Activated T-cell treated with anti-CD3 and anti-CD28 coated beads, Interleukin-2, amount 50 U/mL, for 72 hours (primary cell): Measurements from ENCODE around the gene KSR1. TPM values are rescaled to one million over a fixed set of nuclear protein-coding genes. Genes with fewer than 3 reads are reported as not detected.
A peak's percentile ranks its signal among the peaks of the same experiment; 100 is the strongest.
"Not testable (repeated sequence)": the region's sequence is repeated elsewhere in the genome, so short reads cannot be mapped to it uniquely, and the experiment has no call there.

Experiments used
- ATAC-seq, 2 donors: fragments of 150-1000 bp; cut with Tn5 transposase; replicated peaks in 1 of 2; 2 replicates each; pipeline ENCODE4 v1.10.0; 2021; ENCODE audit warnings: moderate library complexity in 2 of 2, mild to moderate bottlenecking in 1 of 2
- DNase-seq, 2 donors: peaks; one replicate each; pipeline ENCODE4 v3.0.0; 2021 to 2022; ENCODE audit warnings: mixed read lengths in 1 of 2
- H3K27ac Mint-ChIP-seq: one replicate; pipeline ENCODE4 v1.8.0; 2022; ENCODE audit warnings: mild to moderate bottlenecking, moderate library complexity, mixed read lengths
- H3K27me3 Mint-ChIP-seq: one replicate; pipeline ENCODE4 v1.8.0; 2022; ENCODE audit warnings: low read depth, mixed read lengths
- H3K36me3 Mint-ChIP-seq, 2 donors: one replicate each; pipeline ENCODE4 v1.8.0; 2022; ENCODE audit warnings: mixed read lengths in 2 of 2, mild to moderate bottlenecking in 1 of 2; ENCODE audit not compliant: insufficient read depth in 2 of 2
- H3K4me1 Mint-ChIP-seq: one replicate; pipeline ENCODE4 v1.8.0; 2022; ENCODE audit warnings: low read depth, mixed read lengths
- H3K4me3 Mint-ChIP-seq, 2 donors: one replicate each; pipeline ENCODE4 v1.8.0; 2022; ENCODE audit warnings: mild to moderate bottlenecking in 2 of 2, mixed read lengths in 2 of 2, moderate library complexity in 2 of 2
- H3K9me3 Mint-ChIP-seq, 2 donors: one replicate each; pipeline ENCODE4 v1.8.0; 2022; ENCODE audit warnings: mixed read lengths in 2 of 2
- total RNA-seq, 2 donors: library from RNA; stranded (reverse); gene quantifications; one replicate each; pipeline ENCODE4 v1.2.3, GENCODE V29; 2022

The KSR1 gene
- total RNA-seq, 2 donors from 2014 or later: 191 to 296 TPM

GRCh38 chr17:27498615-27499309 is 42.5 kb downstream of the KSR1 start:
- Mint-ChIP-seq H3K4me1 (peaks cover 28% of the 10 kb centered on the region), H3K4me3 (no peak overlapping the region), H3K27ac (no peak overlapping the region), H3K36me3 (peaks cover 11 to 40% of the 10 kb centered on the region in 2 donors), H3K9me3 (peaks cover 3 to 6% of the 10 kb centered on the region in 2 donors), H3K27me3 (no peaks in the 10 kb centered on the region)
- DNase-seq: no peak
- no peak for ATAC-seq

DNA sequence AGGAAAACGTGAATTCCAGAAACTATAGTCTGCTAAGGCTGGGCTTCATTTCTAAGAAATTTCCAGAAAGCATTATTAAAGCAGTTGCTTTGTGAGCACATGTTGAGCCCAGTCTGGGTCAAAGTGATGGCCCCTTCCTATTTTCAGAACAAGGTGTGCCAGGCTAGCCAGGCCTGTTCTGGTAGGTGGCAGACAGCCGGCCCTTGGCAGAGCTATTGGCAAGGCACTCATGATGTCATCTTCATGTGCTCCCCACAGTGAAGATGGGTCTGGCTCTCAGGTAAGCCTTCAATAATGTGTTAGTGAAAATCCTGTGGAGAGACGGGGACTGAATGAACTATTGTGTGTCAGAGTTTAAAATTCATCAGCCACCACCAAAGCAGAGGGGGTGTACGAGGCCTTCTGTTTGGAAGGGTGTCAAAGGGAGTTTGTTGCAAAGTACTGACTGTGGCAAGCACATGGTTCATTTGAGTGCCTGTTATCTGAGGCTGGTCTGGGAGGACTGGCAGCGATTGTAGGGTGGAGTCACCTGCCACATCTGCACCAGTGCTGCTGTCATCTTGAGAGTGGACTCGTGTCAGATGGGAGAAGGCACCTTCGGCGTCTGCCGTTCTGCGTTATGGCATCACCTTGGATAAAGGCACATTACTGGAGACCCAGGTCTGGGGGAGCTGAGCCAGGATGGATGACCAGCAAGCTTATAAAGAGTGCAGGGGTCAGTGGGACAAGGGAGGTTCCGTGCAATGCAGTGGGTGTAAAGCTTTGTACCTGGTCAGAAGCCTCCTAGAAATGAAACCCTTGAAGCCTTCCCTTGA is 43.4 kb downstream of the KSR1 start:
- ATAC-seq: no peak
- H3K4me3 Mint-ChIP-seq: no peak overlapping the region
- H3K27ac Mint-ChIP-seq: no peak overlapping the region
- peaks cover 3 to 6% of the 10 kb centered on the region in 2 donors for H3K9me3 Mint-ChIP-seq
- no peak for DNase-seq
- no peaks in the 10 kb centered on the region for H3K27me3 Mint-ChIP-seq
- H3K4me1 Mint-ChIP-seq: peaks cover 19% of the 10 kb centered on the region
- H3K36me3 Mint-ChIP-seq: peaks cover 11 to 37% of the 10 kb centered on the region in 2 donors

DNA sequence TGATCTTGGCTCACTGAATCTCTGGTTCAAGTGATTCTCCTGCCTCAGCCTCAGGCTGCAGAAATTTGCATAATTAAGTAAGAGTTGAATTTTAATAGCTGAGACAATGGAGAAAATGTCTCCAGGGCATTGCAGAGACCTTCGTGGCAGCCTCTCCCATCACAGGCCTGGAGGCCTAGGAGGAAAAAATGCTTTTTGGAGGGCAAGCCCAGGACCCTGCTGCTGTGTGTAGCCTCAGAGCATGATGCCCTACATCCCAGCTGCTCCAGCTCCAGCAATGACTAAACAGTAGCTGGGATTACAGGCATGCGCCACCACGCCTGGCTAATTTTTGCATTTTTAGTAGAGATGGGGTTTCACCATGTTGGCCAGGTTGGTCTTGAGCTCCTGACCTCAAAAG is 45.1 kb downstream of the KSR1 start:
- not testable (repeated sequence) for H3K9me3 Mint-ChIP-seq, H3K27ac Mint-ChIP-seq, H3K27me3 Mint-ChIP-seq, ATAC-seq, DNase-seq, H3K4me3 Mint-ChIP-seq
- peaks cover 11 to 37% of the 10 kb centered on the region in 2 donors for H3K36me3 Mint-ChIP-seq
- H3K4me1 Mint-ChIP-seq: peaks cover 16% of the 10 kb centered on the region

- Mint-ChIP-seq H3K27me3 (no peaks in the 10 kb centered on the region), H3K4me1 (peaks cover 20% of the 10 kb centered on the region), H3K9me3 (peaks cover 3 to 6% of the 10 kb centered on the region in 2 donors), H3K27ac (no peak overlapping the region), H3K4me3 (no peak overlapping the region), H3K36me3 (peaks cover 11 to 32% of the 10 kb centered on the region in 2 donors)
- ATAC-seq (no peak), DNase-seq (no peak)
Observed at GRCh38 chr17:27502526-27503324, 46.5 kb downstream of the KSR1 start.

GRCh38 chr17:27503611-27504010 is 47.4 kb downstream of the KSR1 start:
- peaks cover 3 to 6% of the 10 kb centered on the region in 2 donors for H3K9me3 Mint-ChIP-seq

GRCh38 chr17:27504188-27504995 is 48.1 kb downstream of the KSR1 start:
- no peak overlapping the region for H3K4me3 Mint-ChIP-seq
- no peak overlapping the region for H3K27ac Mint-ChIP-seq
- no peaks in the 10 kb centered on the region for H3K27me3 Mint-ChIP-seq
- DNase-seq: no peak
- H3K36me3 Mint-ChIP-seq: peaks cover 9 to 18% of the 10 kb centered on the region in 2 donors
- peaks cover 3 to 6% of the 10 kb centered on the region in 2 donors for H3K9me3 Mint-ChIP-seq
- H3K4me1 Mint-ChIP-seq: peaks cover 20% of the 10 kb centered on the region
- ATAC-seq: no peak

More at GRCh38 chr17:27503611-27504010, 47.4 kb downstream of the KSR1 start:
- no peaks in the 10 kb centered on the region for H3K27me3 Mint-ChIP-seq
- no peak for DNase-seq
- peaks cover 20% of the 10 kb centered on the region for H3K4me1 Mint-ChIP-seq
- no peak overlapping the region for H3K4me3 Mint-ChIP-seq
- no peak overlapping the region for H3K27ac Mint-ChIP-seq
- peaks cover 10 to 24% of the 10 kb centered on the region in 2 donors for H3K36me3 Mint-ChIP-seq
- no peak for ATAC-seq

GRCh38 chr17:27506348-27507218 is 50.3 kb downstream of the KSR1 start:
- peak overlapping the region; percentile 40 for H3K27ac Mint-ChIP-seq

GRCh38 chr17:27511168-27511883 is 55.1 kb downstream of the KSR1 start:
- Mint-ChIP-seq H3K27ac (no peak overlapping the region), H3K9me3 (no peaks in the 10 kb centered on the region), H3K36me3 (peaks cover 0 to 3% of the 10 kb centered on the region in 2 donors), H3K27me3 (no peaks in the 10 kb centered on the region), H3K4me3 (no peak overlapping the region), H3K4me1 (peaks cover 45% of the 10 kb centered on the region)
- no peak for DNase-seq
- peak in 1 of 2 donors; percentile 17 for ATAC-seq

More at GRCh38 chr17:27506348-27507218, 50.3 kb downstream of the KSR1 start:
- peaks cover 33% of the 10 kb centered on the region for H3K4me1 Mint-ChIP-seq
- H3K27me3 Mint-ChIP-seq: no peaks in the 10 kb centered on the region
- H3K36me3 Mint-ChIP-seq: peaks cover 0 to 6% of the 10 kb centered on the region in 2 donors
- ATAC-seq: peak; percentile 36 to 49
- DNase-seq: peak in 1 of 2 donors; percentile 17
- H3K4me3 Mint-ChIP-seq: peak overlapping the region; percentile 19 to 37
- peaks cover 0 to 3% of the 10 kb centered on the region in 2 donors for H3K9me3 Mint-ChIP-seq

- no peak overlapping the region for H3K4me3 Mint-ChIP-seq
- peaks cover 42% of the 10 kb centered on the region for H3K4me1 Mint-ChIP-seq
- H3K27ac Mint-ChIP-seq: no peak overlapping the region
- H3K36me3 Mint-ChIP-seq: peaks cover 0 to 3% of the 10 kb centered on the region in 2 donors
- no peaks in the 10 kb centered on the region for H3K27me3 Mint-ChIP-seq
- DNase-seq (no peak), ATAC-seq (no peak)
- H3K9me3 Mint-ChIP-seq: no peaks in the 10 kb centered on the region
Observed at GRCh38 chr17:27512031-27512430, 55.8 kb downstream of the KSR1 start.

GRCh38 chr17:27512511-27513346 is 56.5 kb downstream of the KSR1 start:
- no peaks in the 10 kb centered on the region for H3K27me3 Mint-ChIP-seq
- H3K27ac Mint-ChIP-seq: peak overlapping the region; percentile 59
- no peaks in the 10 kb centered on the region for H3K9me3 Mint-ChIP-seq
- H3K4me3 Mint-ChIP-seq: no peak overlapping the region
- ATAC-seq (no peak), DNase-seq (no peak)
- H3K36me3 Mint-ChIP-seq: peaks cover 0 to 3% of the 10 kb centered on the region in 2 donors
- H3K4me1 Mint-ChIP-seq: peaks cover 45% of the 10 kb centered on the region
